ENCODE results near the gene SLC29A3.

GRCh38 chr10:71308244-71308643, 10.8 kb upstream of the SLC29A3 start:
- no peak for TF ChIP-seq CTCF (IDR thresholded peaks at IDR 0.05)
- TF ChIP-seq POLR2AphosphoS5 (IDR thresholded peaks at IDR 0.05) = no peak
